Right lobe of liver (tissue), 6 donors: Measurements from ENCODE around the gene SEMA7A. TPM values are rescaled to one million over a fixed set of nuclear protein-coding genes. Genes with fewer than 3 reads are reported as not detected.

ENCODE experiments used
- ATAC-seq, 4 donors: fragments of 200-7000 bp; cut with Tn5 transposase; one replicate each; pipeline ENCODE4 v1.9.1; 2020; ENCODE audit warnings: mild to moderate bottlenecking in 4 of 4, moderate library complexity in 4 of 4
- DNase-seq, 3 donors: peaks; one replicate each; pipeline ENCODE4 v3.0.0-alpha.2; 2020
- H3K27ac ChIP-seq, 3 donors: fragments of 200-600 bp; one replicate each; pipeline ENCODE4 v1.8.0; 2022
- H3K27me3 ChIP-seq, 2 donors: fragments of 200-600 bp; one replicate each; pipeline ENCODE4 v1.8.0; 2022
- H3K36me3 ChIP-seq, 4 donors: fragments of 200-600 bp; sonication (generic) in 1 of 4; one replicate each; pipeline versions ENCODE4 v1.5.1 to v1.8.0; 2017 to 2022; ENCODE audit warnings: control low read depth in 1 of 4
- H3K4me1 ChIP-seq, 4 donors: fragments of 200-600 bp; sonication (generic) in 1 of 4; one replicate each; pipeline versions ENCODE4 v1.5.1 to v1.8.0; 2017 to 2022; ENCODE audit warnings: control low read depth in 1 of 4
- H3K4me3 ChIP-seq, 3 donors: fragments of 200-600 bp; one replicate each; pipeline ENCODE4 v1.8.0; 2022
- H3K9me3 ChIP-seq, 4 donors: fragments of 200-600 bp; sonication (generic) in 1 of 4; one replicate each; pipeline versions ENCODE4 v1.5.1 to v1.8.0; 2017 to 2022; ENCODE audit warnings: control low read depth in 1 of 4
- CTCF ChIP-seq, 4 donors: fragments of 200-600 bp in 3 of 4; fragments of 450-650 bp in 1 of 4; IDR thresholded peaks; one replicate each; pipeline versions ENCODE4 v1.5.1 to v1.8.0; 2016 to 2022; ENCODE audit warnings: antibody characterized with exemption in 4 of 4, mild to moderate bottlenecking in 2 of 4
- POLR2A ChIP-seq: fragments of 450-650 bp; IDR thresholded peaks from one replicate; pipeline ENCODE4 v1.6.1; 2017; ENCODE audit warnings: antibody characterized with exemption, mild to moderate bottlenecking
- WGBS: methylation state at CpG from one replicate; pipeline ENCODE4 v1.1.6; 2018; ENCODE audit warnings: low coverage, low lambda C conversion rate; ENCODE audit not compliant: insufficient coverage; ENCODE audit errors: missing lambda C conversion rate; 5-methylcytosine and 5-hydroxymethylcytosine counted together
- intact Hi-C, 2 donors: fragments of 100-400 bp; cut with DNase I; formaldehyde crosslinking; loops; one replicate each; pipeline versions ENCODE4 v1.11.2 to v1.14.1; 2022
- total RNA-seq, 6 experiments: library from RNA; depleted of rRNA in 2 of 6; stranded (reverse); fragments of >200 nt in 2 of 6; fragmentation: NEBNext Ultra II Directional in 3 of 6; extraction: Animal tissue kit (Norgen Biotek cat#: 25700) in 3 of 6; gene quantifications; one replicate each; pipeline versions ENCODE4 v1.1.0 to v1.2.4, GENCODE V29; 2016 to 2023
- donor health status: DM: no; HTN: yes; CAD: no.
- donor health status: DM: no; HTN: no; CAD: no.
- donor health status: DM: no; HTN: no; CAD: no.
- donor health status: DM: no; HTN: yes; CAD: no.
- donor health status: DM: no; HTN: yes; CAD: no.

SEMA7A gene
- total RNA-seq, 6 experiments from 2014 or later = 0.42 to 2.4 (median 1.1) TPM

- Histone ChIP-seq H3K27ac (no peak overlapping the region), H3K36me3 (no peaks in the 10 kb centered on the region), H3K4me3 (no peak overlapping the region), H3K9me3 (no peaks in the 10 kb centered on the region), H3K4me1 (no peaks in the 10 kb centered on the region), H3K27me3 (no peaks in the 10 kb centered on the region)
- no CpG with 5 or more reads among the region's 3 CpGs for WGBS
- intact Hi-C loops = loop anchor here (5.0 to 10.0 kb wide), 2 partner anchors 53 to 100 kb away; no protein-coding TSS in a partner anchor
- ATAC-seq = no peak
- peak in 1 of 3 donors; percentile 15 for DNase-seq
- TF ChIP-seq POLR2A = no peak
These were observed 49.2 kb downstream of the SEMA7A start for GRCh38 chr15:74384566-74384880.

- H3K4me1 ChIP-seq = no peaks in the 10 kb centered on the region
- H3K4me3 ChIP-seq = no peak overlapping the region
- ATAC-seq = no peak
- TF ChIP-seq CTCF (IDR thresholded peaks at IDR 0.05) (no peak), POLR2A (no peak)
- DNase-seq = peak in 1 of 3 donors; percentile 37
- no peaks in the 10 kb centered on the region for H3K9me3 ChIP-seq
- WGBS = 91% methylated on average over 1 of the region's 8 CpGs
- intact Hi-C loops = loop anchor here (5.0 to 10.0 kb wide), 2 partner anchors 53 to 101 kb away; no protein-coding TSS in a partner anchor
- no peaks in the 10 kb centered on the region for H3K36me3 ChIP-seq
- H3K27me3 ChIP-seq = no peaks in the 10 kb centered on the region
- H3K27ac ChIP-seq = no peak overlapping the region
These were observed 49.8 kb downstream of the SEMA7A start for GRCh38 chr15:74383695-74384565.

GRCh38 chr15:74383286-74383685, 50.5 kb downstream of the SEMA7A start:
- Histone ChIP-seq H3K4me1 (no peaks in the 10 kb centered on the region), H3K27ac (no peak overlapping the region), H3K4me3 (no peak overlapping the region), H3K27me3 (no peaks in the 10 kb centered on the region), H3K36me3 (no peaks in the 10 kb centered on the region), H3K9me3 (no peaks in the 10 kb centered on the region)
- DNase-seq (peak in 1 of 3 donors; percentile 23), ATAC-seq (no peak)
- WGBS = no CpG with 5 or more reads among the region's 4 CpGs
- TF ChIP-seq CTCF (IDR thresholded peaks at IDR 0.05) (no peak), POLR2A (no peak)
- intact Hi-C loops = loop anchor here (5.0 to 10.0 kb wide), 2 partner anchors 54 to 102 kb away; no protein-coding TSS in a partner anchor

- intact Hi-C loops = loop anchor here (5.0 to 10.0 kb wide), 2 partner anchors 55 to 103 kb away; no protein-coding TSS in a partner anchor
- Histone ChIP-seq H3K27me3 (no peaks in the 10 kb centered on the region), H3K9me3 (no peaks in the 10 kb centered on the region), H3K27ac (no peak overlapping the region), H3K36me3 (no peaks in the 10 kb centered on the region), H3K4me3 (no peak overlapping the region), H3K4me1 (no peaks in the 10 kb centered on the region)
- DNase-seq (peak; percentile 88 to 89 (median 89)), ATAC-seq (peak; percentile 95 to 99 (median 98))
- TF ChIP-seq POLR2A = no peak
- peak; percentile 93 to 99 (median 96) for TF ChIP-seq CTCF (IDR thresholded peaks at IDR 0.05)
- 37% methylated on average over 8 of the region's 13 CpGs for WGBS
These were observed 51.5 kb downstream of the SEMA7A start for GRCh38 chr15:74382004-74382816.
